Muscle layer of colon (tissue), 2 donors: Measurements from ENCODE around the gene NPLOC4.
"Not testable (repeated sequence)": the region's sequence is repeated elsewhere in the genome, so short reads cannot be mapped to it uniquely, and the experiment has no call there.

Experiments used
- H3K27ac ChIP-seq: one replicate; pipeline ENCODE4 v1.7.0; 2013; ENCODE audit warnings: low read depth, mild to moderate bottlenecking, low read length, moderate library complexity
- H3K27me3 ChIP-seq, 2 donors: one replicate each; pipeline ENCODE4 v1.7.0; 2013; ENCODE audit warnings: low read length in 2 of 2, mild to moderate bottlenecking in 2 of 2; ENCODE audit not compliant: insufficient read depth in 2 of 2, control insufficient read depth in 1 of 2
- H3K36me3 ChIP-seq: one replicate; pipeline ENCODE4 v1.7.0; 2013; ENCODE audit warnings: mild to moderate bottlenecking, low read length; ENCODE audit not compliant: insufficient read depth
- H3K4me1 ChIP-seq: one replicate; pipeline ENCODE4 v1.7.0; 2013; ENCODE audit warnings: mild to moderate bottlenecking, low read length; ENCODE audit not compliant: insufficient read depth
- H3K4me3 ChIP-seq, 2 donors: one replicate each; pipeline ENCODE4 v1.7.0; 2013; ENCODE audit warnings: low read length in 2 of 2, low read depth in 1 of 2, mild to moderate bottlenecking in 1 of 2, moderate library complexity in 1 of 2
- H3K9ac ChIP-seq: one replicate; pipeline ENCODE4 v1.7.0; 2013; ENCODE audit warnings: low read length
- H3K9me3 ChIP-seq: one replicate; pipeline ENCODE4 v1.7.0; 2013; ENCODE audit warnings: mild to moderate bottlenecking, low read length
- donor health status: abdominal sarcoma.
- donor health status: Adenocarcinoma of cecum.

The NPLOC4 gene

DNA sequence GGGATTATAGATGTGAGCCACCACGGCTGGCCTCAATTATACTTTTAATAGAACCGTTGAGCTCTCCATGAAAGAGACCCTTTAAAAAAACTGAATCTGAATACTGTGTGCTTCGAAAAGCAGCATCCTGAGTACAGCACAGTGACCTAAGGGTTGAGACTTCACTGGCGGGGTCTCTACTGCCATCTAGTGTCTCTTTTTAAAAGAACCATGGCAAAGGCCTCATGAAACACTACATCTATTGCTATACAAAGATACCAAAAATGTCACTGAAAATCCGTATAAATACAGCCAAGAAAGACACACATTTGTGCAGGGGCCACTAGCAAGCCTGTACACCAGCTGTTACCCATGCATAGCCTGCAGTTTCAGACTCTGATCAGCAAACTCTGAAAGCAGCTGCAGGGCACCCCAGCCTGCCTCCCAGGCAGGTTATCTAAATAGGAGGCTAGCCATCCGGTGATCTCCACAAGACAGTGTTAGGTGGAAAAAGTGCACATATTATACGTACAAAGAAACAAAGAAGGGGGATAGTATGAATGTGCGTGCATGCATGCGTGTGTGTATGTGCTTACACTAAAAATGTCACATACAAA, 35.3 kb downstream of the NPLOC4 start:
- no peak overlapping the region for H3K9ac ChIP-seq
- H3K27ac ChIP-seq = no peak overlapping the region
- no peaks in the 10 kb centered on the region for H3K27me3 ChIP-seq
- peaks cover 40% of the 10 kb centered on the region for H3K36me3 ChIP-seq
- H3K4me1 ChIP-seq = peaks cover 22% of the 10 kb centered on the region
- no peaks in the 10 kb centered on the region for H3K9me3 ChIP-seq
- H3K4me3 ChIP-seq = no peak overlapping the region

- no peaks in the 10 kb centered on the region for H3K9me3 ChIP-seq
- peaks cover 45% of the 10 kb centered on the region for H3K36me3 ChIP-seq
- H3K9ac ChIP-seq = no peak overlapping the region
- H3K27me3 ChIP-seq = no peaks in the 10 kb centered on the region
- H3K27ac ChIP-seq = peak overlapping the region; percentile 10
- H3K4me1 ChIP-seq = peaks cover 22% of the 10 kb centered on the region
- no peak overlapping the region for H3K4me3 ChIP-seq
These were observed 37.0 kb downstream of the NPLOC4 start for GRCh38 chr17:81599719-81600486.

DNA sequence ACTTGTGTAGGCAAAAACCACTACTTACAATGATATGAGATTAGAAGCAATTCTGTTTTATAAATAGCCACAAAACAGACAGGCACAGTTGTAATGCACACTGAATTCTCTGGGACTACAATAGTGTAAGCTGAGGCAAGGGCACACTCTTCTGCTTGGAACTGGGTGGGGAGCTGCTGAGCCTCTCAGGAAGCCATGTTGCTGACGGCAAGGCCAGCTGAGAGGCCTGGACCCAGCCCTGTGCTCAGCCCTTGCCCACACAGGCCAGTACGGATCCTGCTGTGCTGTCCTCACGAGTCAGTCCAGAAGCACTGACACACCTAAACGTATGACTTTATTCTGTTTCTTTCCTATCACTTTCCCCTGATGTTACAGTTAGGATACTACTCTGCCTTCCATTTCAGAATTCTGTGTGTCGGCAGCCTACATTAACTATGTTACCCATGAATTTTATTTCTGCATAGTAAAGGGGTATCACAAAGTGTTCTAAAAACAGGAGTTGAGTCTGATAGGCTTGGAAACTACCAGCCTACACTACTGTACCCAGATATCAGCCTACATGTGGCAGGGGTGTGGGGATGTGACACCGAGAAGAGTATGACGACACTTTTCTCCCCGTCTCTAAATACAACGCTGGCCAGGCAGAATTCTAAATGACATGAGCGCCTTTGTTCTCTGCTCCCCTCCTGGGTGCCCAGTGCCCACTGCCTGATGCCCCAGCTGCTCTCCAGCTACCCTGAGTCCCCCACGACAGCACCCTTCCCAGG, 43.6 kb downstream of the NPLOC4 start:
- H3K27ac ChIP-seq = no peak overlapping the region
- H3K27me3 ChIP-seq = no peaks in the 10 kb centered on the region
- H3K4me3 ChIP-seq = no peak overlapping the region
- H3K9ac ChIP-seq = no peak overlapping the region
- peaks cover 77% of the 10 kb centered on the region for H3K36me3 ChIP-seq
- H3K4me1 ChIP-seq = no peaks in the 10 kb centered on the region
- no peaks in the 10 kb centered on the region for H3K9me3 ChIP-seq

GRCh38 chr17:81591971-81592370, 44.9 kb downstream of the NPLOC4 start:
- Histone ChIP-seq H3K27me3 (no peaks in the 10 kb centered on the region), H3K9me3 (no peaks in the 10 kb centered on the region), H3K4me3 (no peak overlapping the region), H3K4me1 (no peaks in the 10 kb centered on the region), H3K36me3 (peaks cover 79% of the 10 kb centered on the region), H3K27ac (no peak overlapping the region), H3K9ac (no peak overlapping the region)

- peaks cover 80% of the 10 kb centered on the region for H3K36me3 ChIP-seq
- no peak overlapping the region for H3K9ac ChIP-seq
- no peak overlapping the region for H3K27ac ChIP-seq
- H3K4me1 ChIP-seq = no peaks in the 10 kb centered on the region
- no peak overlapping the region for H3K4me3 ChIP-seq
- H3K27me3 ChIP-seq = no peaks in the 10 kb centered on the region
- H3K9me3 ChIP-seq = no peaks in the 10 kb centered on the region
These were observed 46.8 kb downstream of the NPLOC4 start for GRCh38 chr17:81590121-81590520.

- Histone ChIP-seq H3K36me3 (peaks cover 78% of the 10 kb centered on the region), H3K9ac (no peak overlapping the region), H3K9me3 (no peaks in the 10 kb centered on the region)
These were observed 47.3 kb downstream of the NPLOC4 start for GRCh38 chr17:81589612-81590011.

GRCh38 chr17:81586096-81586495, 50.8 kb downstream of the NPLOC4 start:
- Histone ChIP-seq H3K9me3 (no peaks in the 10 kb centered on the region), H3K27ac (no peak overlapping the region), H3K36me3 (peaks cover 86% of the 10 kb centered on the region), H3K27me3 (no peaks in the 10 kb centered on the region), H3K4me3 (no peak overlapping the region), H3K4me1 (no peaks in the 10 kb centered on the region), H3K9ac (no peak overlapping the region)

More at GRCh38 chr17:81589612-81590011, 47.3 kb downstream of the NPLOC4 start:
- H3K4me3 ChIP-seq = no peak overlapping the region
- H3K27me3 ChIP-seq = no peaks in the 10 kb centered on the region
- no peak overlapping the region for H3K27ac ChIP-seq
- H3K4me1 ChIP-seq = no peaks in the 10 kb centered on the region

- H3K36me3 ChIP-seq = peaks cover 77% of the 10 kb centered on the region
- H3K4me1 ChIP-seq, H3K4me3 ChIP-seq, H3K27me3 ChIP-seq, H3K9ac ChIP-seq, H3K27ac ChIP-seq, H3K9me3 ChIP-seq: not testable (repeated sequence)
These were observed 52.1 kb downstream of the NPLOC4 start for GRCh38 chr17:81584771-81585170.

DNA sequence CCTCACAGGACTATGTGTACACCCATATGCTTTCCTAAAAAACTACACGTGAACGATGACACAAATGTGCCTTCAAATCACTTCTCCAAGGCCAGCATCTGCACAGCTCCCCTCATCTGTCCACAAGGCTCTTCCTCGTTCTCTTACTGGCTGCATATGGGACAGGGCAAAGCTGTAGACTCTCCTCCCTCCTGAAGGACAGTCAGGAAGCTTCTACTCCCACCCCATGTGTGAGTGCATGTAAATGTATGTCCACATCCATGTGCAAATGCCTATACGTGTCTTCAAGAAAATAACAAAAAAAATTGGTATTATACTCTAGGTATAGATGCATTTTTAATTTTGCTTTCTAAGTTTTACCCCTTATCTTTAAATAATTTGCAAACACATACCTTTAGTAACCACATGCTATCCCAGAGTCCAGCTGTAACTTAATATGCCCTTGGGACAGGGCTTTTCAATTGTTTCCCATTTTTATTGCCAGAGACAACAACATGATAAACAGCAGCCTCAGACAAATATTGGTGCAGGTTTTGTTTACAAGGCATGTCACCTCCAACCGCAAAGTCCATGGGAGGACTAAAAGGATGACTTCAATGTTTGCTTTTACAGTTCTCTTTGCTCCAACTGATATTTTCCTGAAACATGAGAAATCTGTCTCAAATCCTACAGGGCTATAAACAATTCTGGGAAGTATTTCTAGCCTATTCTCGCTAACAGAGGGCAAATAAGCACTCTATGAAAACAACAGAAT, 53.1 kb downstream of the NPLOC4 start:
- Histone ChIP-seq H3K9me3 (no peaks in the 10 kb centered on the region), H3K4me1 (no peaks in the 10 kb centered on the region), H3K27ac (no peak overlapping the region), H3K4me3 (no peak overlapping the region), H3K27me3 (no peaks in the 10 kb centered on the region), H3K9ac (no peak overlapping the region), H3K36me3 (peaks cover 74% of the 10 kb centered on the region)

- Histone ChIP-seq H3K27me3 (no peaks in the 10 kb centered on the region), H3K9me3 (no peaks in the 10 kb centered on the region), H3K27ac (no peak overlapping the region), H3K4me3 (no peak overlapping the region), H3K9ac (no peak overlapping the region), H3K36me3 (peaks cover 64% of the 10 kb centered on the region), H3K4me1 (no peaks in the 10 kb centered on the region)
These were observed 54.2 kb downstream of the NPLOC4 start for GRCh38 chr17:81582749-81583148.

DNA sequence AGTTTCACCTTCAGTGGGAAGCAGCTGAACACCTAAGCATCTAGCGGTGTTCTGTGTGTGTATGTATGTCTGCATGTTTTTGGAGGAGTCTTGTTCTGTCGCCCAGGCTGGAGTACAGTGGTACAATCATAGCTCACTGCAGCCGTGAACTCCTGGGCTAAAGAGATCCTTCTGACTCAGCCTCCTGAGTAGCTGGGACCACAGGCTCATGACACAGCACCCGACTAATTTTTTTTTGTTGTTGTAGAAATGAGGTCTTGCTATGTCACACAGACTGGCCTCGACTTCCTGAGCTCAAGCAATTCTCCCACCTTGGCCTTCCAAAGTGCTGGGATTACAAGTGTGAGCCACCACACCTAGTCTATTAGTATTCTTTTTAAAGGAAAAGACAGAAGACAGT, 54.6 kb downstream of the NPLOC4 start:
- Histone ChIP-seq H3K9me3 (no peaks in the 10 kb centered on the region), H3K36me3 (peaks cover 62% of the 10 kb centered on the region), H3K27me3 (no peaks in the 10 kb centered on the region), H3K4me1 (no peaks in the 10 kb centered on the region), H3K27ac (no peak overlapping the region), H3K9ac (no peak overlapping the region), H3K4me3 (no peak overlapping the region)
